SK-N-SH treated with all-trans-retinoic acid at 6 μM for 48 hours (cell line): ENCODE data around the gene FARSB.
A peak's percentile ranks its signal among the peaks of the same experiment; 100 is the strongest.
"Not testable (repeated sequence)": the region's sequence is repeated elsewhere in the genome, so short reads cannot be mapped to it uniquely, and the experiment has no call there.

Experiments used
- ATAC-seq: fragments of 200-7000 bp; cut with Tn5 transposase; 3 replicates; pipeline ENCODE4 v1.9.1; 2020; ENCODE audit warnings: mild to moderate bottlenecking, moderate library complexity
- ARNTL ChIP-seq: fragments of 450-650 bp; formaldehyde crosslinking; IDR thresholded peaks from 2 replicates; pipeline ENCODE4 v1.5.0; 2020; ENCODE audit warnings: low read depth, mild to moderate bottlenecking, moderate library complexity, borderline replicate concordance
- BACH2 ChIP-seq: fragments of 250-450 bp; sonication (Bioruptor Pico); IDR thresholded peaks from 2 replicates; pipeline ENCODE4 v1.9.0; 2021; ENCODE audit warnings: mild to moderate bottlenecking, borderline replicate concordance
- CSDC2 ChIP-seq: fragments of 250-450 bp; sonication (Bioruptor Pico); IDR thresholded peaks from 2 replicates; pipeline ENCODE4 v1.5.0; 2020; ENCODE audit warnings: mild to moderate bottlenecking, moderate library complexity
- ESRRG ChIP-seq: fragments of 250-450 bp; sonication (Bioruptor Pico); IDR thresholded peaks from 2 replicates; pipeline ENCODE4 v1.6.1; 2021; ENCODE audit warnings: mild to moderate bottlenecking
- GLIS3 ChIP-seq: fragments of 250-450 bp; sonication (Bioruptor Pico); IDR thresholded peaks from 2 replicates; pipeline ENCODE4 v1.5.0; 2020; ENCODE audit warnings: mild to moderate bottlenecking, moderate library complexity
- ISL1 ChIP-seq: fragments of 250-450 bp; sonication (Bioruptor Pico); IDR thresholded peaks from 2 replicates; pipeline ENCODE4 v2.1.2; 2022; ENCODE audit warnings: mild to moderate bottlenecking, moderate library complexity
- OSR1 ChIP-seq: fragments of 250-450 bp; sonication (Bioruptor Pico); IDR thresholded peaks from 2 replicates; pipeline ENCODE4 v1.8.0; 2022; ENCODE audit warnings: moderate library complexity, mild to moderate bottlenecking, inconsistent platforms
- PPARA ChIP-seq: fragments of 250-450 bp; sonication (Bioruptor Pico); IDR thresholded peaks from 2 replicates; pipeline ENCODE4 v1.5.0; 2020; ENCODE audit warnings: mild to moderate bottlenecking, borderline replicate concordance
- RARB ChIP-seq: fragments of 250-450 bp; sonication (Bioruptor Pico); IDR thresholded peaks from 2 replicates; pipeline ENCODE4 v1.8.0; 2021; ENCODE audit warnings: mild to moderate bottlenecking, moderate library complexity
- SNAI2 ChIP-seq: fragments of 250-450 bp; sonication (Bioruptor Pico); IDR thresholded peaks from 2 replicates; pipeline ENCODE4 v1.5.0; 2020; ENCODE audit warnings: mild to moderate bottlenecking, moderate library complexity
- TOX ChIP-seq: fragments of 250-450 bp; sonication (Bioruptor Pico); IDR thresholded peaks from 2 replicates; pipeline ENCODE4 v1.8.0; 2021; ENCODE audit warnings: mild to moderate bottlenecking, moderate library complexity, borderline replicate concordance
- ZC3H10 ChIP-seq: fragments of 250-450 bp; sonication (Bioruptor Pico); IDR thresholded peaks from 2 replicates; pipeline ENCODE4 v1.5.1; 2021; ENCODE audit warnings: mild to moderate bottlenecking, moderate library complexity
- ZFP3 ChIP-seq: fragments of 250-450 bp; sonication (Bioruptor Pico); IDR thresholded peaks from 2 replicates; pipeline ENCODE4 v1.5.0; 2020; ENCODE audit warnings: mild to moderate bottlenecking, moderate library complexity
- ZFP30 ChIP-seq: fragments of 450-650 bp; formaldehyde crosslinking; IDR thresholded peaks from 2 replicates; pipeline ENCODE4 v1.5.0; 2022; ENCODE audit warnings: mild to moderate bottlenecking, moderate library complexity
- ZNF565 ChIP-seq: fragments of 450-650 bp; formaldehyde crosslinking; conservative IDR thresholded peaks from 2 replicates; pipeline ENCODE4 v1.5.0; 2020; ENCODE audit warnings: low read depth, mild to moderate bottlenecking, moderate library complexity
- ZNF70 ChIP-seq: fragments of 450-650 bp; formaldehyde crosslinking; IDR thresholded peaks from 2 replicates; pipeline ENCODE4 v1.5.0; 2020; ENCODE audit warnings: mild to moderate bottlenecking, moderate library complexity
- ZNF8 ChIP-seq: fragments of 450-650 bp; formaldehyde crosslinking; IDR thresholded peaks from 2 replicates; pipeline ENCODE4 v1.5.0; 2020; ENCODE audit warnings: mild to moderate bottlenecking, moderate library complexity
- TF ChIP-seq, protein P1 (sequence below): fragments of 250-450 bp; sonication (Bioruptor Pico); IDR thresholded peaks from 2 replicates; pipeline ENCODE4 v1.5.1; 2021; ENCODE audit warnings: mild to moderate bottlenecking, moderate library complexity
- TF ChIP-seq, protein P2 (sequence below): fragments of 250-450 bp; sonication (Bioruptor Pico); IDR thresholded peaks from 2 replicates; pipeline ENCODE4 v1.5.0; 2020; ENCODE audit warnings: mild to moderate bottlenecking, moderate library complexity
- TF ChIP-seq, protein P3 (sequence below): fragments of 250-450 bp; sonication (Bioruptor Pico); IDR thresholded peaks from 2 replicates; pipeline ENCODE4 v1.8.0; 2020; ENCODE audit warnings: mild to moderate bottlenecking, moderate library complexity, borderline replicate concordance
- TF ChIP-seq, protein P4 (sequence below): fragments of 250-450 bp; sonication (Bioruptor Pico); IDR thresholded peaks from 2 replicates; pipeline ENCODE4 v1.5.1; 2020; ENCODE audit warnings: low read depth, mild to moderate bottlenecking, moderate library complexity

FARSB gene

DNA sequence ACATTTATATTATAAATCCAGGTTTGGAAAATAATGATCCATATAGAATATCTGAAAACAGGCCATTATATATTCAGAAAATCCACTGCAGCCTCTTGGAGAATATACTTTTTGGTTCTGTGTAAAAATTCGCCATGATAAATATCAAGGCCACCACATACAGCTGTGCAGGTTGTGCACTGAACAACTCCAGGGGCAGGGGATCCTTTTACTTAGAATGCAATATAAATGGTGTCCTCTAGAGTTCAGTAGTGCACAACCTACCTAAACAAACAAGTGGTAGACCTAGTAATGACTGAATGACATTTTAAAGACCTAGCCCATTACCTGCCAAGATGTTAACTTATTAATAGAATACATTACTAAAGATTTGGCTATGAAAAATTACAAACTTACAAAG, 37.9 kb upstream of the FARSB start:
- peak; percentile 61; the same call in 2 of the 3 replicates for ATAC-seq

DNA sequence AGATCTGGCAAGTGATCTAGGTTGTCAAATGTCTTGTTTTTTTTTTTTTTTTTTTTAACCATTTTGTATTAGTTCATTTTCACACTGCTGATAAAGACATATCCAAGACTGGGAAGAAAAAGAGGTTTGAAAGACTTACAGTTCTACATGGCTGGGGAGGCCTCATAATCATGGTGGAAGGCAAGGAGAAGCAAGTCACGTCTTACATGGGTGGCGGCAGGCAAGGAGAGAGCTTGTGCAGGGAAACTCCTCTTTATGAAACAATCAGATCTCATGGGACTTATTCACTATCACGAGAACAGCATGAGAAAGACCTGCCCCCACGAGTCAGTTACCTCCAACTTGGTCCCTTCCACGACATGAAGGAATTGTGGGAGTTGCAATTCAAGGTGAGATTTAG, 37.5 kb upstream of the FARSB start:
- ATAC-seq = not testable (repeated sequence)

More for the DNA sequence above, 37.9 kb upstream of the FARSB start:
- TF ChIP-seq, protein P1, sequence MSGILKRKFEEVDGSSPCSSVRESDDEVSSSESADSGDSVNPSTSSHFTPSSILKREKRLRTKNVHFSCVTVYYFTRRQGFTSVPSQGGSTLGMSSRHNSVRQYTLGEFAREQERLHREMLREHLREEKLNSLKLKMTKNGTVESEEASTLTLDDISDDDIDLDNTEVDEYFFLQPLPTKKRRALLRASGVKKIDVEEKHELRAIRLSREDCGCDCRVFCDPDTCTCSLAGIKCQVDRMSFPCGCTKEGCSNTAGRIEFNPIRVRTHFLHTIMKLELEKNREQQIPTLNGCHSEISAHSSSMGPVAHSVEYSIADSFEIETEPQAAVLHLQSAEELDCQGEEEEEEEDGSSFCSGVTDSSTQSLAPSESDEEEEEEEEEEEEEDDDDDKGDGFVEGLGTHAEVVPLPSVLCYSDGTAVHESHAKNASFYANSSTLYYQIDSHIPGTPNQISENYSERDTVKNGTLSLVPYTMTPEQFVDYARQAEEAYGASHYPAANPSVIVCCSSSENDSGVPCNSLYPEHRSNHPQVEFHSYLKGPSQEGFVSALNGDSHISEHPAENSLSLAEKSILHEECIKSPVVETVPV (CRISPR knock-in tag) = no peak
- no peak for TF ChIP-seq ZFP3 (CRISPR knock-in tag)
- TF ChIP-seq ZFP30 = no peak
- TF ChIP-seq SNAI2 (CRISPR knock-in tag) = no peak
- no peak for TF ChIP-seq BACH2 (CRISPR knock-in tag)
- TF ChIP-seq ARNTL (CRISPR knock-in tag) = no peak
- TF ChIP-seq PPARA (CRISPR knock-in tag) = no peak
- TF ChIP-seq ZC3H10 = no peak
- TF ChIP-seq ZNF565 (CRISPR knock-in tag) = no peak
- no peak for TF ChIP-seq GLIS3
- TF ChIP-seq, protein P2, sequence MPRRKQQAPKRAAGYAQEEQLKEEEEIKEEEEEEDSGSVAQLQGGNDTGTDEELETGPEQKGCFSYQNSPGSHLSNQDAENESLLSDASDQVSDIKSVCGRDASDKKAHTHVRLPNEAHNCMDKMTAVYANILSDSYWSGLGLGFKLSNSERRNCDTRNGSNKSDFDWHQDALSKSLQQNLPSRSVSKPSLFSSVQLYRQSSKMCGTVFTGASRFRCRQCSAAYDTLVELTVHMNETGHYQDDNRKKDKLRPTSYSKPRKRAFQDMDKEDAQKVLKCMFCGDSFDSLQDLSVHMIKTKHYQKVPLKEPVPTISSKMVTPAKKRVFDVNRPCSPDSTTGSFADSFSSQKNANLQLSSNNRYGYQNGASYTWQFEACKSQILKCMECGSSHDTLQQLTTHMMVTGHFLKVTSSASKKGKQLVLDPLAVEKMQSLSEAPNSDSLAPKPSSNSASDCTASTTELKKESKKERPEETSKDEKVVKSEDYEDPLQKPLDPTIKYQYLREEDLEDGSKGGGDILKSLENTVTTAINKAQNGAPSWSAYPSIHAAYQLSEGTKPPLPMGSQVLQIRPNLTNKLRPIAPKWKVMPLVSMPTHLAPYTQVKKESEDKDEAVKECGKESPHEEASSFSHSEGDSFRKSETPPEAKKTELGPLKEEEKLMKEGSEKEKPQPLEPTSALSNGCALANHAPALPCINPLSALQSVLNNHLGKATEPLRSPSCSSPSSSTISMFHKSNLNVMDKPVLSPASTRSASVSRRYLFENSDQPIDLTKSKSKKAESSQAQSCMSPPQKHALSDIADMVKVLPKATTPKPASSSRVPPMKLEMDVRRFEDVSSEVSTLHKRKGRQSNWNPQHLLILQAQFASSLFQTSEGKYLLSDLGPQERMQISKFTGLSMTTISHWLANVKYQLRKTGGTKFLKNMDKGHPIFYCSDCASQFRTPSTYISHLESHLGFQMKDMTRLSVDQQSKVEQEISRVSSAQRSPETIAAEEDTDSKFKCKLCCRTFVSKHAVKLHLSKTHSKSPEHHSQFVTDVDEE (CRISPR knock-in tag) = no peak
- no peak for TF ChIP-seq RARB (CRISPR knock-in tag)
- TF ChIP-seq ISL1 (CRISPR knock-in tag) = no peak
- TF ChIP-seq, all 23 proteins: peak for 0

DNA sequence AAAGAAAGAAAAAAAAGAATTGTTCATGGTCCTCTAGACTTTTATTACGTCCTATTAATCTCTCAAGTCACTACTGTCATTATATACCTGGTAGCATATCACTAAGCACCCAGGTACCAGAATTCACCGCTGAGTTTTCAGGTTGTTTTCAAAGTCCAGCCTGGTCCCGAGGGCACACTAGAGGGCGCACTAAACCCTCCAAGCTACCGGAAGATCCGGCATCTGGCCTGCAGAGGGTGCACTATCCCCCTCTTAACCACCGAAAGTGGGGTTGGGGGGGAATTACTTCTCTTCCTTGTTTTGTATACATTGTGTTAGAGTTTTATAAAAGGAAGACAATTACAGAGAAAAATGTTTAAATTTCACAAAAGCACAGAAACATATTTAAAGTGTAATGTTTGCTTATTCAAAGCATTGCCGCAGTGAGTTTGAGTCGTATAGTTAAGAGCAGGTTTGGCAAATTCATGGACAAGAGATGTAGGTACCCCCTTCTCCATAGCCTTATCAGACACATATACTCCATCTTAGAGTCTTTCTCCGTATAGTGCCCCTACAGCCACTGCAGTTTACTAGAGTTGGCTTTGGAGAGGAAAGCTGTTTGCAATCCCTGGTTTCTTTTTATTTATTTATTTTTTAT, 34.8 kb upstream of the FARSB start:
- TF ChIP-seq ZNF70 (CRISPR knock-in tag) = no peak
- ATAC-seq = peak; percentile 98

DNA sequence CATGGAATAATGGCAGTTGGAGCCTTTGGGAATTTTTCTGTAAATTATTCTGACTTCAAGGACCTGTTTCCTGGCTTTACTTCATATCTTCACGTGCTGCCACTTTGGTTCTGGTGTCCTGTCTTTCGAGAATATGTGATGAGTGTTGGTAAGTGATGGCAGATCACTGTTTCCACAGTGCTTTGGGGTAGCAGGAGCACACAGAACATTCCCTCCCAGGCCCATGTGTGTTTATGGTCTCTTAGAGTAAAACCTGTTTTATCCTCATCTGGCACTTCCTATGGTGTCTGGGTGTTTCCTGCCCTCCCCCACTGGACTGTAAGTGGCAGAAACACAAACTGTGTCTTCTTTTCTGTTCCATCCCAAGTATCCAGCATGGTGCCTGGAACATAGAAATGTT, 33.4 kb upstream of the FARSB start:
- TF ChIP-seq ZFP3 (CRISPR knock-in tag) (no peak), TOX (CRISPR knock-in tag) (no peak), BACH2 (CRISPR knock-in tag) (no peak), ZFP30 (no peak), ZNF8 (CRISPR knock-in tag) (no peak), GLIS3 (no peak), ESRRG (no peak), ARNTL (CRISPR knock-in tag) (no peak), ZC3H10 (no peak), CSDC2 (CRISPR knock-in tag) (no peak), PPARA (CRISPR knock-in tag) (no peak), ISL1 (CRISPR knock-in tag) (no peak), OSR1 (CRISPR knock-in tag) (no peak), SNAI2 (CRISPR knock-in tag) (no peak), ZNF70 (CRISPR knock-in tag) (no peak), RARB (CRISPR knock-in tag) (no peak), ZNF565 (CRISPR knock-in tag) (no peak)
- TF ChIP-seq, protein P3, sequence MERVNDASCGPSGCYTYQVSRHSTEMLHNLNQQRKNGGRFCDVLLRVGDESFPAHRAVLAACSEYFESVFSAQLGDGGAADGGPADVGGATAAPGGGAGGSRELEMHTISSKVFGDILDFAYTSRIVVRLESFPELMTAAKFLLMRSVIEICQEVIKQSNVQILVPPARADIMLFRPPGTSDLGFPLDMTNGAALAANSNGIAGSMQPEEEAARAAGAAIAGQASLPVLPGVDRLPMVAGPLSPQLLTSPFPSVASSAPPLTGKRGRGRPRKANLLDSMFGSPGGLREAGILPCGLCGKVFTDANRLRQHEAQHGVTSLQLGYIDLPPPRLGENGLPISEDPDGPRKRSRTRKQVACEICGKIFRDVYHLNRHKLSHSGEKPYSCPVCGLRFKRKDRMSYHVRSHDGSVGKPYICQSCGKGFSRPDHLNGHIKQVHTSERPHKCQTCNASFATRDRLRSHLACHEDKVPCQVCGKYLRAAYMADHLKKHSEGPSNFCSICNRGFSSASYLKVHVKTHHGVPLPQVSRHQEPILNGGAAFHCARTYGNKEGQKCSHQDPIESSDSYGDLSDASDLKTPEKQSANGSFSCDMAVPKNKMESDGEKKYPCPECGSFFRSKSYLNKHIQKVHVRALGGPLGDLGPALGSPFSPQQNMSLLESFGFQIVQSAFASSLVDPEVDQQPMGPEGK (CRISPR knock-in tag) = no peak
- TF ChIP-seq, protein P4, sequence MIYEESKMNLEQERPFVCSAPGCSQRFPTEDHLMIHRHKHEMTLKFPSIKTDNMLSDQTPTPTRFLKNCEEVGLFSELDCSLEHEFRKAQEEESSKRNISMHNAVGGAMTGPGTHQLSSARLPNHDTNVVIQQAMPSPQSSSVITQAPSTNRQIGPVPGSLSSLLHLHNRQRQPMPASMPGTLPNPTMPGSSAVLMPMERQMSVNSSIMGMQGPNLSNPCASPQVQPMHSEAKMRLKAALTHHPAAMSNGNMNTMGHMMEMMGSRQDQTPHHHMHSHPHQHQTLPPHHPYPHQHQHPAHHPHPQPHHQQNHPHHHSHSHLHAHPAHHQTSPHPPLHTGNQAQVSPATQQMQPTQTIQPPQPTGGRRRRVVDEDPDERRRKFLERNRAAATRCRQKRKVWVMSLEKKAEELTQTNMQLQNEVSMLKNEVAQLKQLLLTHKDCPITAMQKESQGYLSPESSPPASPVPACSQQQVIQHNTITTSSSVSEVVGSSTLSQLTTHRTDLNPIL = no peak
- TF ChIP-seq, protein P1 (CRISPR knock-in tag) = no peak
- ATAC-seq = no peak
